LoVo (cell line): Measurements from ENCODE around the gene ARID4A.
A peak's percentile ranks its signal among the peaks of the same experiment; 100 is the strongest.
"Not testable (repeated sequence)": the region's sequence is repeated elsewhere in the genome, so short reads cannot be mapped to it uniquely, and the experiment has no call there.

Source experiments
- DNase-seq: peaks from one replicate; pipeline ENCODE4 v3.0.0-alpha.2; 2016; ENCODE audit warnings: low spot score

Gene ARID4A

DNA sequence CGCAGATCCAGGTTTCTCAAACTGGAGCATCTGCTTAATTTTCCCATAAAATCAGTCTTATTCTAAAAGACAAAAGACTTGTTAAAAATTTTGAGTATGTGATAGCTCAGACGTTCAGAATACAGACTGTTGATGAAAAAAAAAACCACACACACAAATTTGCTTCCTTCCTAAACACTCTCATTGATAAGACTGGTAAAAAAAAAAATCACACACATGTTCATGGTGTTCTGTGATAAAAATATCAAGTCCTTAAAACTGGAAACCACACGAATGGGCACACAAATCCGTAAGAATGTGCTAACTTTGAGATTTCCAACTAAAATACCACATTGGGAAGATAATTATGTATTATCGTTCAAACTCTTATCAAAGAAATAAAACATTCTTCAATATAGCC, 6.7 kb upstream of the ARID4A start:
- no peak for DNase-seq

DNA sequence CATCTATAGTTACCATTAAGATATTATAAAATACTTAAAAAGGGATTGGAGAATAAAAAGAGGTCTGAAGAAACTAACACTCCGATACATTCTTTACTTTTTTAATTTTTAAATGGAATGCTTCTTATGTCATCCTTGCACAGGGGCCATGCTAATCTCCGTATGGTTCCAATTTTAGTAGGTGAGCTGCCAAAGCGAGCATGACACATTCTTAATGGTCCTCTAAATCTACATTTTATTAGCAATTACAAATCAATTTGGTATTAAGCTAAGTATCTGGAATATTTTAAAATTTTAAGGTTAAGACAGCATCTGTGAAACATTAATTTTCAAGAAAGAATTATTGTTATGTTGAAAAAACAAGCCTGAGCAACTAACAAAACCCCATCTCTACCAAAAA, 6.2 kb upstream of the ARID4A start:
- no peak for DNase-seq

DNA sequence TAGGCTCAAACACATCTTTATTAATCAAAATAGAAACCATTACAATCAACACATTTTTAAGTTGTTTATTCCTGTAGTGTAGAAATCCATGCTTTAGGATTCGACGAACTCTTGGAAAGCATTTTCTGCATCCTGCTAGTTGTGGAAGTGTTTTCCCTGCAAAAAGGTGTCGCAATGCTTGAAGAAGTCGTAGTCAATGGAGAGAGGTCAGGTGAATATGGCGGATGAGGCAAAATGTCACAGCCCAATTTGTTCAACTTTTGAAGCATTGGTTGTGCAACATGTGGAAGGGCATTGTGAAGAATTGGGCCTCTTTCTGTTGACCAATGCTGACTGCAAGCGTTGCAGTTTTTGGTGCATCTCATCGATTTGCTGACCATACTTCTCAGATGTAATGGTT, 4.2 kb upstream of the ARID4A start:
- no peak for DNase-seq

DNA sequence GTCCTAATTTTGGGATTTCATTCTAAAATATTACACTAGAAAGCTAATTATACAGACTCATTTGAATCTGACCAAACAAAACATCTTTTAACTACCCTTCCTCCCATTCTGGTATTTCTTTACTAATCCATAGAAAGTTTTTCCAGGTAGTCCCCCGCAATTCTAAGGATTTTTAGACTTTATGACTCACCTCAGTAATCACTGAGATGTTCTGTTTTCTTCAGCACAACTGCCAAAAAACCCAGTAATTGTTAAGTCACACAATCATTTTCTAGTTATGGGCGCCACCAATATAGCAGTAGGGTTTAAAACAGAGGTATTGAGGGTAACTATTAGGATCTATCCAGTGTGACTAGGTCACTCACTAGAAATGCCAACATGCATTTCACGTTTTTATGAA, 1.6 kb upstream of the ARID4A start:
- no peak for DNase-seq

DNA sequence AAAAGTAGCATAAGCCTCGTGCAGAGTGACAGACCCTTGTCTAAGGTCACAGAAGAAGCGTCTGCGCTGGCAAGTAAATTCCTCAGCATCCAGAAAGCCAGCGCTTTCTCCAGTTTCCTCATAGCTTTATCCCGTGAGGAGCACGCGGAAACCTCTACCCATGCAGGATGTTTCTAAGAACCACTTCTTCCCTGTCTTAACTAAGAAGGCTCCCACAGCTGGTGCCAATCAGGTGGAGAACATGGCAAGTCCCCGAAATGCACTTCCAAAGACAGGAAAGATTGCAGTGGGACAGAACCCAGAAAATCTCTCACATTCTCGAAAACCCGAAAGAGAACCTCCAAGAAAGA, 968 bp upstream of the ARID4A start:
- DNase-seq: no peak

DNA sequence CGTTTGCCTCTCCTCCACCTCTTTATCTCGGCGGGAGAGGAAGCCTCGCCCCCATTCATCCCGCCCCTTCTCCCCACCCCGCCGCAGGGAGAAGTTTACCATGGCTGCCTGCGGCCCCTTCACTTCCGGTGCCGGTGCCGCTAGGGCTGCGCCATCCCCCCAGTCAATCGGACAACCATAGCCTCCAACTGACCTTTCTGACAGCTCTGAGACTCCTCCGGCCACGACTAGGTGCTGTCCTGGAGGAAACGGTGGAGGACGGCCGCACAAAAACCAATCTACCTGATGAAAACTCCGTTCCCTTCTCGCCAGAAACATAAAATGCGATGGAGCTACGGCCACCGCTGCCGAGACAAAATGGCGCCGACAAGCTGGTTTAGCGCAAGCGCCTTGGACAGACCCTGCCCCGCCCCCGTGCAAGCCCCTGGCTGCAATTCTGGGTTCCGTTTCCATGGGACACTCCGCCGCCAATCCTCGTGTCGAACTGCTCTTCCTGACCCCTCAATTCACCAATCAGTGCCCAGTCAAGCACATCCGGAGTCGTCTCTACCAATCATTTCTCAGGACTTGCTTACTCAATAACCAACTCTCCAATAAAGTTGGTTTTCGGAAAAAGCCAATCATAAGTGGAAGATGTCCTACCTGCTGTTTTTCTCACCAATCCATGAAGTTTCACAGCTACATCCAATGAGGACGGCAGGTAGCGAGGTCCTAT, 436 bp upstream of the ARID4A start:
- peak; percentile 99 for DNase-seq

DNA sequence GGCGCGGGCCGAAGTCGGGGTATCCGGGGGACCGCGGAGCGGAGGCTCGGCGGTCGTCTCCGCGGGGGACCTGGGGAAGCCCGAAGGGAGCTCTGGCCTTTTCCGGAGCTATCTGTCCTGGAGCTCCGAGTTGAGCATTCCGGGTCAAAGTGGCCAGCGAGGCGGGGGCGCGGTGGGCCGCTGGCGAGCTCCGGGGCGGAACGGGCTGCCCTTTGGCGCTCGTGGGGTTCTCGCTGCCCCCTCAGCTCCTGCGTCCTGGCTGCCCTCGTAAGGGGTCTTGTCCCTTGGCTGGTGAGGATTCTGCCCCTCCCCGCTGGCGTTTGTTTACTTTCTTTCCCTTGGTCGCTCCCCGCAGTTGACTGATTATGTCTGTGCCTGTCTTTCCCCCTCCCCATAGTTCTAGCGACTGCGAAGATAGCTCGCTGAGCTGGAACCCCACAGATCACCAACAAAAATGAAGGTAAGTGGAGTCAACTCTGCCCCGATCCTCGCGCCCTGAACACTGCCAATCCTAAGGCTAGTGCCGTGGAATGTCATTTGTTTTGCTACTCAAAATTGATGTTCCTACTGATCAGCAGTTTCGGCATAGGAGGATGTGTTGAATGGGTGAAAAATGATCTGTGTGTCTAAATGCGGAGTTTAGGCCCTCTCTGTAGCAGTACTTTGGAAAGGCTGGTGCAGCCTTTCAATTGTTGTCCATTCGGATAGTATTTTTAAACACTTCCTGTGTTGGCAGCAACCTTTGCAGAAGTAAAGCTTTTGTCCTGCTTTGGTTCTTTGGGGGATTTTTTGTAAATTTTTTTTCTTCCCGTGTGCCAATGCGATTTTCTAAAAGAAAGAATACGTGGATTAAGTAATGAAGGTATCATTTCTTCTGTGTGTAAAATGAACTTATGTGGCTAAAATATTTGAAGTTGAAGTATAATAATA, 1.3 kb downstream of the ARID4A start:
- no peak for DNase-seq

DNA sequence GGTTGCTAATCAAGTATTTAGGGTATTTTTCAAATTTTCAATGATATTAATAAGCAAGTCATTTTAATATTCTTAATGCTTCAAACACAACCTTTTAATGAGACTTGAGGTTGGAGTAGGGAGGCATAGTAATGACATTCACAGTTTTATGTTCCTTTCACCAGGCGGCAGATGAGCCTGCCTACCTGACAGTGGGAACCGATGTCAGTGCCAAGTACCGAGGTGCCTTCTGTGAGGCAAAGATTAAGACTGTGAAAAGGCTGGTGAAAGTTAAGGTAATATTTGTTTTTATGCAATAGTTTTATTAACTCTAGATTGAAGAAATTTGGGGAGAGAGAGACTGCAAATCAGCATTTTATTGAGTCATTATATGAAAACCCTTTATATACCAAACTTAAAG, 3.1 kb downstream of the ARID4A start:
- DNase-seq: no peak

DNA sequence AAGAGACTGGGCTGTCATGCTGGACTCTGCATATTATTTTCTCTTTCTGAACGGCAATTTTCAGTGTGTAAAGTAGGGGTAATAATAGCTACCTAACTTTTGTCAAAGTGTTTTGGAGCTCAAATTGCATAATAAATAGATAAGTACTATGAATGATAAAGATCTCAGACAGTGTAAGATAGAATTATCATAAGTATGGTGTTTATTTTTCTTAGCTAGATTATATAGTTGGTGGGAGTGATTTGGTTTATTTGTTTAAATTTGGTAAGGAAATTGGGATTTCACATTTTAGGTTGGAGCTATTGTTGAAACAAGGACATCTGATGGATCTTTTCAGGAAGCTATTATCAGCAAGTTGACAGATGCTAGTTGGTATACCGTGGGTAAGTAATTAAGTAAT, 7.4 kb downstream of the ARID4A start:
- no peak for DNase-seq

DNA sequence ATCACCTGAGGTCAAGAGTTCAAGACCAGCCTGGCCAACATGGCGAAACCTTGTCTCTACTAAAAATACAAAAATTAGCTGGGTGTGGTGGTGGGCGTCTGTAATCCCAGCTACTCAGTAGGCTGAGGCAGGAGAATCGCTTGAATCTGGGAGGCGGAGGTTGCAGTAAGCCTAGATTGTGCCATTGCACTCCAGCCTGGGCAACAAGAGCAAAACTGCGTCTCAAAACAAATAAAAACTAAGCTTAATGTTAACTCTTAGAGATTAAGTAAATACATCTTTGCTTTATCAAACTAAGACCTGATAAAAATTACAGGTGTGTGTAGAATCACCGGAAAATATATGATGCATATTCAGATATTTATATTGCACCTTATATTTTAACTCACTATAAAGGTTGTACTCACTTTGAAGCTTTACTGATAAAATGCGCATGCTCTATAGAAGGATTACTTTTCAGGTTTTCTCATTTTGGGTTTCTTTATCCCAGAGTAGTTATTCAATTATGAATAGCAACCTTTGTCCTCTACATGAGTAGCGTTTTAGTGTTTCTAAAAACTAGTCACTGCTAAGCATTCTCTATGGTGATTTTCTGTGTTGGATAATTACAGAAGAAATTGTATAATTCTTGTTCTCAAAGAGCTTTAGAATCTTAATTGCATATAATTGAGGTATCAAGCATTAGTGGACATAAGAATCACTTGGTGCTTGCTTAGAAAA, 9.4 kb downstream of the ARID4A start:
- no peak for DNase-seq

DNA sequence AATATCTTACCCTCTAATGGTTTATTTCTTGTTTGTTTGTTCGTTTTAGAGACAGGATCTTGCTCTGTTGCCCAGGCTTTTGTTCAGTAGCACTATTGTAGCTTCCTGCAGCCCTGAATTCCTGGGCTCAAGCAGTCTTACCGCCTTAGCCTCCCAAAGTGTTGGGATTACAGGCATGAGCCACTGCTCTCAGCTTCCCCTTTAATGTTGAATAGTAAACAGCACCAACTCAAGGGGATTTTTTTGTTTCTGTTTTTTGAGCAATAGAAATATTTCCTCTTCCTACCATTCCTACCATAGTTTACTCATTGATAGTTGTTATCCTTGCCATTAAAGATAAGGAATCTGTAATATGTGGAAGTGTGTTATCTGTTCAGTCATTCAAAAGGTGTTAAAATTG, 10.7 kb downstream of the ARID4A start:
- DNase-seq: no peak

DNA sequence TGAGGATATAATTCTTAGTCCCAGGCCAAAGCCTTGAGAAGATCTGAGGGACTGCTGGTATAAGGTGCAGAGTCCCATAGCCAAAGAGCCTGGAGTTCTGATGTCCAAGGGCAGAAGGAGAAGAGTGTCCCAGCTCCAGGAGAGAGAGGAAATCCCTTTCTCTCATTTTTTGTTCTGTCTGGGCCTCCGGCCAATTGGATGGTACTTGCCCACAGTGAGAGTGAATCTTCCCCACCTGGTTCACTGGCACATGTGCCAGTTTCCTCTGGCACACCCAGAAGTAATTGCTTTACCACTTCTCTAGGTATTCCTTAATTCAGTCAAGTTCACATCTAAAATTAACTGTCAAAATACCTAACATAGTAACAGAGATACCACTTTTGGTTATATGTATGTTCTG, 15.3 kb downstream of the ARID4A start:
- no peak for DNase-seq

DNA sequence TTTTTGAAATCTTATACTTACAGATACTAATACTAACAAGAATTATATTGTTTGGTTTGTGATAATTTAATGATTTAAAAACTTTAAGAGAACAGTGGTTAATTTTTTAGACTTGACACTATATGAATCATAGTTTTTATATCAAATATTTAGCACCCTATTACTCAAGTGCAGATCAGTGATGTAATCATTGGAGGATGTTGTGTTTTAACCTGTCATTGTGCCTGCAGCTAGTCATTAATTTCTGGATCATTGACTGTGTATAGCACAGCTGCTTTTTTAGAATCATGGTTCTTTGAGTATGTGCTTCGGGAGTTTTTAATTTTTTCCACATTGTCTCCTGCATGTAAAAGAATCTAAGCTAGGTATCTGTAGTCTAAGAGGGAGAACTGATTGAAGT, 17.3 kb downstream of the ARID4A start:
- no peak for DNase-seq

DNA sequence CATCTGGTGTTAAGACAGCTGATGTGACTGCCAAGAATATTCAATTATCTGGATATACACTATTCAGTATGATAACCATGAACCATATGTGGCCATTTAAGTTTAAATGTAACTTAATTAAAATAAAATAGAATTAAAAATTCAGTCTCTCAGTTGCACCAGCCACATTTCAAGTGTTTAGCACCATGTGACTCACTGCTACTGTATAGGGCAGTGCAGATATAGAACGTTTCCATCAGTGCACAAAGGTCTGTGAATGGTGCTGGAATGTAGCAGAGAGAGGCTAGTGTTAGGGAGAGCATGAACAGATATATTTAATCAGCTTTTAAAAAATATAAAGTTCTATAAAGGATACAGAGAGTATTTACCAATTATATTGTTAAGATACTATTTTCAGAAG, 28.7 kb downstream of the ARID4A start:
- DNase-seq: no peak

DNA sequence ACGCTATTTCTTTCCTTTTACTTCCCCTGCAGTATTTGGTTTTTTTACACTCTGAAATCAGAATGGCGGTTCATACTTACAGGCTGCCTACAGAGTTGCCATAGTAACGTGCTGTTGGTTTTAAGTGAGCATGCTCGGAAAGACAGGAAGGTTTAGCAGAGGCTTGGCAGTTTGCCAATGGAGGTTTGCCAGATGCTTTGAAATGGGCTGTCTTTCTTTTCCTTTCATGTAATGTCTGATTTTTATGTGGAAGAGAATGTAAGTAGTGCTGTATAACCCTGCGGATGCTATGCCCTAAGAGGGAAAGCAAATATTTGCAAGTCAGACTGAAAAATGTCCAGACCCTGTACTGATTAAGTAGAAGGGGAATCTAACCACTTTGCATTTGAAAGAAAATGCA, 32.8 kb downstream of the ARID4A start:
- DNase-seq: peak; percentile 52

DNA sequence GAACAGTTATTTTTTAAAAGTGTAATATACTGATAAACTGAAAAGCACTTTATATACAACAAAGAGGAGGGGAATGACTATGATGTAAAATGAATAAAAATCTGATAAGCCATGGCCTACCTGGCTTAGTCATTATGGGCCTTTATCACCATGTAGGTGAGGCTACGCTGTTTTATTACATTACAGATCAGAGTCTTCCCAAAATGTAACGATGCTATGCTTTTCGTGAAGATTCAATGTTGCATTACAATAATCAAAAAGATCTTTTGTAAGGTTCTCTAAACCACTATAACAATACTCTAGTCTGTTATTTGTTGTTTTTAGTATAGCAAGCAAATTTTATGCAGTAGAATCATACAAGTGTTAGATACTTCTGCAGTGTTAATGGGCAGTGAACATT, 34.2 kb downstream of the ARID4A start:
- no peak for DNase-seq

DNA sequence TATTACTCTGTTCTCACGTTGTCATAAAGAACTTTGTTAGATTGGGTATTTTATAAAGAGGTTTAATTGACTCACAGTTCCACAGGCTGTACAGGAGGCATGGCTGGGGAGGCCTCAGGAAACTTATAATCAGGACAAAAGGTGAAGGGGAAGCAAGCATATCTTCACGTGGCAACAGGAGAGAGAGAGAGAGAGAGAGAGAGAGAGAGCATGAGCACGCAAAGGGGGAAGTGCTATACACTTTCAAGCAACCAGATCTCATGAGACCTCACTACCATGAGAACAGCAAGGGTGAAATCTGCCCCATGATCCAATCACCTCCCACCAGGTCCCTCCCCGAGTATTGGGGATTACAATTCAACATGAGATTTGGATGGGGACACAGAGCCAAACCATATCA, 41.3 kb downstream of the ARID4A start:
- DNase-seq: not testable (repeated sequence)

DNA sequence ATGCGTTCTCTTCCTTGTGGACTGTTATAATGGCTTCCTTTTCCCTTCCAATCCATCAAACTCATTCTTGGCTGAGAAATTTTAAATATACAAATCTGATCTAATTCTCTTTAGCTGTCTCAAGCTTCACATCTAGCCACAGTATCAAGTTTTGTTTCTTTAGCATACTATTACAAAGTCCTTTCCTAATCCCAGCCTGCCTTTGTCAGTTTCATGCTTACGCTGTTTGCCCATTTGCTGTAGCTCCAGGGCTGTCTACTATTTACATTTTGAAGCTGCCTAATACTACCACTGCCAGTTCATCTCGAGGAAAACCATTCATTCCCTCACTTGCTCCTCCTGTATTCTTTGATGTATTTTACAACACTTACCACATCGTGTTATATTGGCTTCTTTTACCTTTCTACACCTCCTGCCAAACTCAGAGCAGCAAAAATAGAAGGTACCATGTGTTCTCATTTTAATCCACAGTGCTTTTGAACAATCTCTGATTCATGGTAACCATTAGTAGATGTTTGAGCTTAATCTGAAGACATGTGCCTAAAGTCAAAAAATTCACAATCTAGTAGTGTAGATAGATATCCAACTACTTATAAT, 42.9 kb downstream of the ARID4A start:
- DNase-seq: no peak

DNA sequence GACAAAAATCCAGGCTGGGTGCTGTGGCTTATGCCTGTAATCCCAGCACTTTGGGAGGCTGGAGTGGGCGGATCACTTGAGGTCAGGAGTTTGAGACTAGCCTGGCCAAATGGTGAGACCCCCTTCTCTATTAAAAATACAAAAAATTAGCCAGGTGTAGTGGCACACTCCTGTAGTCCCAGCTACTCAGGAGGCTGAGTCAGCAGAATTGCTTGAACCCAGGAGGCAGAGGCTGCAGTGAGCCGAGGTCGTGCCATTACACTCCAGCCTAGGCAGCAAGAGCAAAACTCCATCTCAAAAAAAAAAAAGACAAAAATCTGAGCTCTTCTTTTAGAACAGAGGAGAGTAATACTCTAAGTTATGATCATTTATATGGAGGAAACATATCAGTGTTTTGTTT, 45.2 kb downstream of the ARID4A start:
- DNase-seq: not testable (repeated sequence)

DNA sequence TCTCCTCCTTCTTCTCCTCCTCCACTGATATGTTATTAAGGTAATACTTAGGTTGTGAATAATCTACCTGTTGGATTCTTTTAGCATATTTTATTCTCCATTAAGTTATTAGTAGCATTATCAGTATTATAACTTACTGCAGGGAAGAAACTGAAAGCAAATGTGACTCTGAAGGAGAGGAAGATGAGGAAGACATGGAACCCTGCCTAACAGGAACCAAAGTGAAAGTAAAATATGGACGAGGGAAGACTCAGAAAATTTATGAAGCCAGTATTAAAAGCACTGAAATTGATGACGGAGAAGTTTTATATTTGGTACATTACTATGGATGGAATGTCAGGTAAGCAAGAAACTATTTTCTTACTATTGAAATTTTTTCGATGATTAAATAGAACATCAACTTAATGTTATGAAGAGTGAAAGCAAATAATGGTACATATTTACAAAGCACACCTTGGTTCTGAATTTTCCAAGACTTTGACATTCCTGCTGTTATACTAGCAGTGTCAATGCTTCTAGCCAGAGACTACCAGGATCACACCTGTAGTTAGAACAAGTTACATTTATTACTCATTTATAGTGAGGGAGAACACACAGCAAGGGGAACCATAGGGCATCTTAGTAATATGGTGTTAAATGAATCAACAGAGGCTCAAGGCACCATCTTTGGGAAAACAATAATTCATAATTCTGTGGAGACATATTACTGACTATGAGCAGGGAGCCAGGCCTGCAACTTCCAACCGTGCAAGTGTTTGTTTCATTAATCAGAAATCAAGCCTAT, 55.4 kb downstream of the ARID4A start:
- DNase-seq: peak; percentile 36

DNA sequence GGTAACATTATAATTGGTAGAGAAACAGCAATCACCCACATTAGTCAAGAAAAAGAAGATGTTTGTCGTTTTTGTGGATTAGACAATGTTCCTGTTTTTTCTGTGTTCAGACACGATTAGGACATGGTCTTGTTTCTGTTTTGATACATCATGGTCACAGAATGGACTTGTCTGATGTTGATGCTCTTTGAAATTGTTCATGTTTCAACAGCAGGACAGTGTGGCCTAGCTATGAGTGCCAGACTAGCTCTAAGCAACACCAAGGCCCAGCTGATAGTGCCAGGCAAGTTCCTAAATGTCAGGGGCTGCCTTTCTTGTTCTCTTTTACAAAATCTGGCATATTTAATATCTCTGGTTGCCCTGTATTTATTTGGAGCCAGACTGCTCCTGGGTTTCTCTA, 56.5 kb downstream of the ARID4A start:
- DNase-seq: no peak

DNA sequence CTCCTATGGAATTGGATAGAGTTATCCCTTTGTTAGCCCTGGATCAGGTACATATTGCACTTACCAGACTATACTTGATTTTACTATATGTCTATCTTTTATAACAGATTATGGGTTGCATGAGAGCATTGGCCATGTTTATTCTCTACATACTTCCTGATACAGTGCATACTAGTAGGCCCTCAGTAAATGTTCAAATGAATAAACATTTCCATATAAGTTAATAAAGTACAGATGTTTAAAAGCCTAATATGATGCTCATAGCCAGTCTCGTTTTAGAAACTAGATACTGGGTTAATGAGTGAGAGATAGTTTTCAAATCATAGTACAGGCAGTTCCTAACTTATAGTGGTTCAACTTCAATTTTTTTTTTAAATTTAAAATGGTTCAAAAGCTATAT, 57.9 kb downstream of the ARID4A start:
- no peak for DNase-seq
